ENCODE results near the gene GOLGA2.

DNA sequence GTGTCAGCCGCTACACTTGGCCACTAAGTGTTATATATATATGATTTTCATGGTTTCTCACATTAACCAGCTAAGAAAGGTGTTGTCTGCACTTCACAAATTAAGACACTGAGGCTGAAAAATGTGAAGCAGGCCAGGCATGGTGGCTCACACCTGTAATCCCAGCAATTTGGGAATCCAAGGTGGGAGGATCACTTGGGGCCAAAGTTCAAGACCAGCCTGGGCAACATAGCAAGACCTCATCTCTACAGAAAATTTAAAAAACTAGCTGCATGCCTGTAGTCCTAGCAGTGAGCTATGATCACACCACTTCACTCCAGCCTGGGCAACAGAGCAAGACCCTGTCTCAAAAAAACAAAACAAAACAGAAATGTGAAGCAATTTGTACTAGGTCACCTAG, 48.6 kb upstream of the GOLGA2 start:
- no peak for TF ChIP-seq POLR2AphosphoS5 (IDR thresholded peaks at IDR 0.05; ENCODE audit: low read depth, low read length)
- TF ChIP-seq POLR2A (IDR thresholded peaks at IDR 0.05; ENCODE audit: low read depth, low read length): no peak
- no peak for TF ChIP-seq TAF1 (IDR thresholded peaks at IDR 0.05; ENCODE audit: borderline replicate concordance, low read depth, low read length)

Data from GM12892 (cell line).